Natural killer cell (primary cell): ENCODE results near the gene P2RX5. TPM values are rescaled to one million over a fixed set of nuclear protein-coding genes. Genes with fewer than 3 reads are reported as not detected.
A peak's percentile ranks its signal among the peaks of the same experiment; 100 is the strongest.
"Not testable (repeated sequence)": the region's sequence is repeated elsewhere in the genome, so short reads cannot be mapped to it uniquely, and the experiment has no call there.

Experiments
- ATAC-seq, 3 donors: fragments of 150-1000 bp in 2 of 3; fragments of 200-7000 bp in 1 of 3; cut with Tn5 transposase; 1 replicate in 1 of 3; 2 replicates in 2 of 3; pipeline ENCODE4 v1.10.0; 2021; ENCODE audit warnings: mild to moderate bottlenecking in 2 of 3, moderate library complexity in 2 of 3
- DNase-seq, 2 donors: peaks; one replicate each; pipeline versions ENCODE4 v3.0.0 to v3.0.0-alpha.2; 2013 to 2021; ENCODE audit warnings: mixed read lengths in 1 of 2
- H3K27ac ChIP-seq: one replicate; pipeline ENCODE4 v1.5.1; 2013; ENCODE audit warnings: mild to moderate bottlenecking, low read length
- H3K27me3 ChIP-seq: one replicate; pipeline ENCODE4 v1.6.1; 2013; ENCODE audit warnings: low read length; ENCODE audit not compliant: control insufficient read depth, insufficient read depth
- H3K36me3 ChIP-seq: one replicate; pipeline ENCODE4 v1.6.1; 2013; ENCODE audit warnings: low read length; ENCODE audit not compliant: control insufficient read depth, insufficient read depth
- H3K4me1 ChIP-seq: one replicate; pipeline ENCODE4 v1.6.1; 2013; ENCODE audit warnings: low read length; ENCODE audit not compliant: control insufficient read depth, insufficient read depth
- H3K4me3 ChIP-seq: one replicate; pipeline ENCODE4 v1.5.1; 2013; ENCODE audit warnings: low read length
- H3K9me3 ChIP-seq: one replicate; pipeline ENCODE4 v1.6.1; 2013; ENCODE audit warnings: low read length; ENCODE audit not compliant: control insufficient read depth, insufficient read depth
- H3K27ac Mint-ChIP-seq, 2 donors: one replicate each; pipeline ENCODE4 v1.8.0; 2022; ENCODE audit warnings: mild to moderate bottlenecking in 2 of 2, mixed read lengths in 2 of 2, moderate library complexity in 1 of 2
- H3K27me3 Mint-ChIP-seq, 2 donors: one replicate each; pipeline ENCODE4 v1.8.0; 2022; ENCODE audit warnings: low read depth in 2 of 2, mixed read lengths in 2 of 2
- H3K36me3 Mint-ChIP-seq: one replicate; pipeline ENCODE4 v1.8.0; 2022; ENCODE audit warnings: mixed read lengths
- H3K4me1 Mint-ChIP-seq, 2 donors: one replicate each; pipeline ENCODE4 v1.8.0; 2022; ENCODE audit warnings: mixed read lengths in 2 of 2
- H3K4me3 Mint-ChIP-seq: one replicate; pipeline ENCODE4 v1.8.0; 2022; ENCODE audit warnings: mild to moderate bottlenecking, moderate library complexity, mixed read lengths
- H3K9me3 Mint-ChIP-seq, 2 donors: one replicate each; pipeline ENCODE4 v1.8.0; 2022; ENCODE audit warnings: mixed read lengths in 2 of 2
- WGBS: methylation state at CpG from one replicate; pipeline ENCODE4 v1.1.7; 2013; ENCODE audit warnings: missing lambda C conversion rate; ENCODE audit not compliant: insufficient coverage; 5-methylcytosine and 5-hydroxymethylcytosine counted together
- intact Hi-C: fragments of 100-400 bp; cut with micrococcal nuclease; formaldehyde crosslinking; loops from one replicate; pipeline ENCODE4 v1.14.2; 2022
- total RNA-seq, 4 donors: library from RNA; stranded (reverse); fragments of 120-200 nt in 1 of 4; gene quantifications; one replicate each; pipeline versions ENCODE4 v1.2.3 to v1.2.4, GENCODE V29; 2013 to 2022
- TF ChIP-seq, protein P1 (sequence below): fragments of 200-600 bp; IDR thresholded peaks from one replicate; pipeline ENCODE4 v1.8.0; 2022; ENCODE audit warnings: antibody characterized with exemption

The P2RX5 gene
- total RNA-seq, 3 donors from 2014 or later (not counting 1 experiment from before 2014, with no cell fraction given): 7.8 to 15.4 (median 9.2) TPM

DNA sequence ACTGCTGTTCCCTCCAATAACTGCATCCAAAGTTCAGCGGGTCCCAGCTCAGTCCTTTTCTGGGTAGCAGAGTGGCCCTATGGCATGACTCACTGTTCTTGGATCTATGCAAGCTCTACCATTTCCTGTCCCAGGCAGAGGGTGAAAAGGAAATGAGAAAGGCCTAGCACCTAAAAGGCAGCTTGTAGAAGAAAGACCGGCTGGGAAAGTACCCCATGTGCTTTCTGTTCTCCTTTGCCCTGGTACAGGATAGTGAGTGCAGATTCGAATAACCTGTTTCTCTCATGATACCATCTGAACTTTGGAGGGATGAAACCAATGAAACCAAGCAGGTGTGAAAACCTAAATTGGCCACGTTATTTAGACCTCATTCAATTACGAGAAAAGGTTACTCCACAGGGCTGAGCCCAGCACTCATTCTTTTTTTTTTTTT is 15.0 kb upstream of the P2RX5 start:
- Histone ChIP-seq H3K9me3 (no peaks in the 10 kb centered on the region), H3K4me1 (peaks cover 33% of the 10 kb centered on the region), H3K27ac (peak overlapping the region; percentile 44), H3K27me3 (no peaks in the 10 kb centered on the region), H3K36me3 (peaks cover 14% of the 10 kb centered on the region), H3K4me3 (no peak overlapping the region)
- Mint-ChIP-seq H3K27ac (peak overlapping the region; percentile 71 to 77), H3K27me3 (no peaks in the 10 kb centered on the region), H3K36me3 (peaks cover 10% of the 10 kb centered on the region), H3K4me1 (peaks cover 25 to 36% of the 10 kb centered on the region in 2 donors), H3K4me3 (peak overlapping the region; percentile 67), H3K9me3 (no peaks in the 10 kb centered on the region)
- TF ChIP-seq, protein P1, sequence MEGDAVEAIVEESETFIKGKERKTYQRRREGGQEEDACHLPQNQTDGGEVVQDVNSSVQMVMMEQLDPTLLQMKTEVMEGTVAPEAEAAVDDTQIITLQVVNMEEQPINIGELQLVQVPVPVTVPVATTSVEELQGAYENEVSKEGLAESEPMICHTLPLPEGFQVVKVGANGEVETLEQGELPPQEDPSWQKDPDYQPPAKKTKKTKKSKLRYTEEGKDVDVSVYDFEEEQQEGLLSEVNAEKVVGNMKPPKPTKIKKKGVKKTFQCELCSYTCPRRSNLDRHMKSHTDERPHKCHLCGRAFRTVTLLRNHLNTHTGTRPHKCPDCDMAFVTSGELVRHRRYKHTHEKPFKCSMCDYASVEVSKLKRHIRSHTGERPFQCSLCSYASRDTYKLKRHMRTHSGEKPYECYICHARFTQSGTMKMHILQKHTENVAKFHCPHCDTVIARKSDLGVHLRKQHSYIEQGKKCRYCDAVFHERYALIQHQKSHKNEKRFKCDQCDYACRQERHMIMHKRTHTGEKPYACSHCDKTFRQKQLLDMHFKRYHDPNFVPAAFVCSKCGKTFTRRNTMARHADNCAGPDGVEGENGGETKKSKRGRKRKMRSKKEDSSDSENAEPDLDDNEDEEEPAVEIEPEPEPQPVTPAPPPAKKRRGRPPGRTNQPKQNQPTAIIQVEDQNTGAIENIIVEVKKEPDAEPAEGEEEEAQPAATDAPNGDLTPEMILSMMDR: no peak
- intact Hi-C loops: loop anchor here (1.0 to 2.0 kb wide), 3 partner anchors 16 to 84 kb away; no protein-coding TSS in a partner anchor
- DNase-seq: peak in 1 of 2 donors; percentile 94
- 0% methylated on average over 5 of the region's 5 CpGs for WGBS
- peak; percentile 93 to 95 (median 93) for ATAC-seq

DNA sequence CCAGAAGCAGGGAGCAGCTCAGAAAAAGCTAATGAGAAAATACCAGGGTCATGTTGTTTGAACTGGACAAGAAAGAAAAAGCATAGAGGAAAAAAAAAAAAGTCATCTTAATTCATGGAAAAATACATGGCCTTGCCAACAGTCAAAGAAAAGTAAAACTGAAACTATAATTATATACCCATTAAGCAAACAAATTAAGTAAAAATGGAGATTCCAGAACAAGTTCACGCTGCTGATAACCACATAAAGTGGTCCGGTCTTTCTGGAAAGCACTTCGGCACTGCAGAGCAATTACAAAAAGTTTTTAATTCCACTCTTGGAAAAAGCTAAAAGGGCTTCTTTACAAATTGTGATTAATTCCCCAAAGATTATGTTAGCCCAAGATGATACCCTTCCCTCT is 12.4 kb upstream of the P2RX5 start:
- TF ChIP-seq, protein P1: no peak
- H3K9me3 Mint-ChIP-seq: no peaks in the 10 kb centered on the region
- H3K4me3 Mint-ChIP-seq: no peak overlapping the region
- ATAC-seq (no peak), DNase-seq (no peak)
- no peaks in the 10 kb centered on the region for H3K36me3 ChIP-seq
- H3K36me3 Mint-ChIP-seq: no peaks in the 10 kb centered on the region
- H3K4me1 ChIP-seq: peaks cover 41% of the 10 kb centered on the region
- H3K27ac ChIP-seq: no peak overlapping the region
- no peak overlapping the region for H3K27ac Mint-ChIP-seq
- peaks cover 33 to 44% of the 10 kb centered on the region in 2 donors for H3K4me1 Mint-ChIP-seq
- H3K27me3 ChIP-seq: no peaks in the 10 kb centered on the region
- 54% methylated on average over 3 of the region's 3 CpGs for WGBS
- H3K9me3 ChIP-seq: no peaks in the 10 kb centered on the region
- H3K4me3 ChIP-seq: no peak overlapping the region
- H3K27me3 Mint-ChIP-seq: no peaks in the 10 kb centered on the region
- intact Hi-C loops: no loop called here

DNA sequence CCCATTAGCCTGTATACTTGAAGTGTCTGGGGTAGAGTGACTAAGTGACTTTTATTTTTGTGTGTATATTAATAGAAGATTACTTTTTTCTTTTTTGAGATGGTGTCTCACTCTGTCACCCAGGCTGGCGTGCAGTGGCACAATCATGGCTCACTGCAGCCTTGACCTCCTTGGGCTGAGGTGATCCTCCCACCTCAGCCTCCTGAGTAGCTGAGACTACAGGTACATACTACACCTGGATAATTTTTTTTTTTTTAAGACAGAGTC is 9.7 kb upstream of the P2RX5 start:
- H3K27ac ChIP-seq, intact Hi-C loops, H3K36me3 ChIP-seq, H3K27me3 Mint-ChIP-seq, H3K36me3 Mint-ChIP-seq, H3K27ac Mint-ChIP-seq, H3K9me3 ChIP-seq, DNase-seq, H3K9me3 Mint-ChIP-seq, H3K27me3 ChIP-seq, H3K4me3 ChIP-seq: not testable (repeated sequence)
- WGBS: 100% methylated on average over 1 of the region's 1 CpG
- H3K4me3 Mint-ChIP-seq: peak overlapping the region; percentile 3
- H3K4me1 ChIP-seq: peaks cover 15% of the 10 kb centered on the region
- ATAC-seq: peak in 1 of 3 donors; percentile 10
- peaks cover 10 to 21% of the 10 kb centered on the region in 2 donors for H3K4me1 Mint-ChIP-seq

DNA sequence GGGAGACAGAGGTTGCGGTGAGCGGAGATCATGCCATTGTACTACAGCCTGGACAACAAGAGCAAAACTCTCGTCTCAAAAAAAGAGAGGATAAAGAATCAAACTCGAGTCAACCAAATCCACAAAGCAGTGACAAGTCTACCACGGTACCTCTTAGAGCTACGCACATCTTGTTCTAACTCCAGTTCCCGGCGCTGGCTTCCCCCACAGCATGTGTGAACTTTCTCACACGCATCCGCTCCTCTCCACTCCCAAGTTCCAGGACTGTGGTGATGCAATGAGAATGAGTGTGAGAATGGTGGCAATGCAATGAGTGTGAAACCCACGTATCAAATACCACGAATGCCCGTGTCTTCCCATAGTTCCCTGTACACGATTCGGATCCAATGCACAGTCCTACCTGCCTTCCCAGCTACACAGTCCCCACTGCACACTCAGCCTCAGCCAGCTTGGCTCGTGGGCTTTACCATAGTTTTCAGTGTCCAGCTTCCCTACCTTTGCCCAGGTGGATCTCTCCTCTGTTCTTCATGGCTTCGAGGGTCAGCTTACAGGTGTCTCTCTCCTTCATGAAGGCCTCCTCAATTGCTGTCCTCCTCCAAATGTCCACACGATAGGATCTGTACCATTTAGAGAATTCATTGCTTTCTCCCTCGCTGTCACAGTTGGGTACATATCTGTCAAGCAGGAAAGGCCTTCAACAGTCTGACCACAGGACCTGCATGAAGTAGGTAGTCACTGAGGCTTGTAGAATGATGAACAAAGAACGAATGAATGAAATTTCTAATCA is 9.2 kb upstream of the P2RX5 start:
- Mint-ChIP-seq H3K27ac (no peak overlapping the region), H3K4me1 (peaks cover 8 to 18% of the 10 kb centered on the region in 2 donors), H3K9me3 (no peaks in the 10 kb centered on the region), H3K36me3 (no peaks in the 10 kb centered on the region), H3K27me3 (no peaks in the 10 kb centered on the region), H3K4me3 (peak overlapping the region; percentile 3)
- ATAC-seq (peak; percentile 37 to 72 (median 44)), DNase-seq (no peak)
- no peak overlapping the region for H3K4me3 ChIP-seq
- TF ChIP-seq, protein P1: no peak
- intact Hi-C loops: no loop called here
- 58% methylated on average over 20 of the region's 20 CpGs for WGBS
- no peaks in the 10 kb centered on the region for H3K36me3 ChIP-seq
- H3K27ac ChIP-seq: no peak overlapping the region
- no peaks in the 10 kb centered on the region for H3K27me3 ChIP-seq
- H3K9me3 ChIP-seq: no peaks in the 10 kb centered on the region
- peaks cover 12% of the 10 kb centered on the region for H3K4me1 ChIP-seq

DNA sequence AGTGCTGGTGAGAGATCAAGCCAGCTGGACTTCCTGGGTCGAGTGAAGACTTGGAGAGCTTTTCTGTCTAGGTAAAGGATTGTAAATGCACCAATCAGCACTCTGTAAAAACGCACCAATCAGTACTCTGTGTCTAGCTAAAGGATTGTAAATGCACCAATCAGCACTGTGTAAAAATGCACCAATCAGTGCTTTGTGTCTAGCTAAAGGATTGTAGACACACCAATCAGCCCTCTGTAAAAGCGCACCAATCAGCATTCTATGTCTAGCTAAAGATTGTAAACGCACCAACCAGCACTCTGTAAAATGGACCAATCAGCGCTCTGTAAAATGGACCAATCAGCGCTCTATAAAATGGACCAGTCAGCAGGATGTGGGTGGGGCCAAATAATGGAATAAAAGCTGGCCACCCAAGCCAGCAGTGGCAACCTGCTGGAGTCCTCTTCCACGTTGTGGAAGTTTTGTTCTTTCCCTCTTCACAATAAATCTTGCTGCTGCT is 6.1 kb upstream of the P2RX5 start:
- H3K27me3 Mint-ChIP-seq, intact Hi-C loops, H3K4me3 Mint-ChIP-seq: not testable (repeated sequence)

More for the DNA sequence above, 6.1 kb upstream of the P2RX5 start:
- H3K36me3 Mint-ChIP-seq, H3K9me3 ChIP-seq, H3K27ac ChIP-seq, H3K27me3 ChIP-seq, H3K4me3 ChIP-seq, ATAC-seq, DNase-seq, H3K9me3 Mint-ChIP-seq, H3K27ac Mint-ChIP-seq, H3K36me3 ChIP-seq: not testable (repeated sequence)
- peaks cover 8 to 13% of the 10 kb centered on the region in 2 donors for H3K4me1 Mint-ChIP-seq
- peaks cover 12% of the 10 kb centered on the region for H3K4me1 ChIP-seq
- 96% methylated on average over 7 of the region's 7 CpGs for WGBS
